Uterus (tissue), 4 donors: Measurements from ENCODE around the gene CA6. TPM values are rescaled to one million over a fixed set of nuclear protein-coding genes. Genes with fewer than 3 reads are reported as not detected.
"Not testable (repeated sequence)": the region's sequence is repeated elsewhere in the genome, so short reads cannot be mapped to it uniquely, and the experiment has no call there.

Experiments
- DNase-seq, 2 donors: peaks; one replicate each; pipeline ENCODE4 v3.0.0-alpha.2; 2019 to 2020
- H3K27ac ChIP-seq, 2 donors: fragments of 200-600 bp; sonication (generic); 1 replicate in 1 of 2; 2 replicates in 1 of 2; pipeline ENCODE4 v1.5.1; 2016 to 2018
- H3K27me3 ChIP-seq, 2 donors: fragments of 200-600 bp; sonication (generic); one replicate each; pipeline ENCODE4 v1.5.1; 2018 to 2019; ENCODE audit warnings: control low read depth in 1 of 2
- H3K36me3 ChIP-seq, 2 donors: fragments of 200-600 bp; sonication (generic); one replicate each; pipeline ENCODE4 v1.5.1; 2019; ENCODE audit warnings: control low read depth in 1 of 2
- H3K4me1 ChIP-seq, 2 donors: fragments of 200-600 bp; sonication (generic); one replicate each; pipeline ENCODE4 v1.5.1; 2018 to 2019; ENCODE audit warnings: control low read depth in 1 of 2
- H3K4me3 ChIP-seq, 2 donors: fragments of 200-600 bp; sonication (generic); 1 replicate in 1 of 2; 2 replicates in 1 of 2; pipeline ENCODE4 v1.5.1; 2018 to 2019; ENCODE audit warnings: mild to moderate bottlenecking in 1 of 2
- H3K9me3 ChIP-seq, 2 donors: fragments of 200-600 bp; sonication (generic); one replicate each; pipeline ENCODE4 v1.5.1; 2019; ENCODE audit warnings: control low read depth in 1 of 2
- POLR2A ChIP-seq, 2 donors: fragments of 450-650 bp; IDR thresholded peaks; one replicate each; pipeline ENCODE4 v1.6.1; 2016; ENCODE audit warnings: antibody characterized with exemption in 2 of 2, mild to moderate bottlenecking in 1 of 2, moderate library complexity in 1 of 2
- intact Hi-C: fragments of 100-400 bp; cut with DNase I; formaldehyde crosslinking; loops from one replicate; pipeline ENCODE4 v1.15.1; 2023; ENCODE audit warnings: low total_unique reads
- total RNA-seq, 4 donors: library from RNA; depleted of rRNA in 3 of 4; stranded (reverse); fragments of >200 nt in 3 of 4; gene quantifications; one replicate each; pipeline versions ENCODE4 v1.1.0 to v1.2.4, GENCODE V29; 2014 to 2023
- TF ChIP-seq, protein P1 (sequence below), 4 experiments: fragments of 200-600 bp in 2 of 4; fragments of 450-650 bp in 2 of 4; sonication (generic) in 2 of 4; IDR thresholded peaks; one replicate each; pipeline ENCODE4 v1.5.1; 2016 to 2019; ENCODE audit warnings: antibody characterized with exemption in 4 of 4, mild to moderate bottlenecking in 2 of 4, moderate library complexity in 1 of 4
- donor health status: DM: yes; HTN: yes; CAD: no.

Gene CA6
- total RNA-seq, 4 donors from 2014 or later = not detected

DNA sequence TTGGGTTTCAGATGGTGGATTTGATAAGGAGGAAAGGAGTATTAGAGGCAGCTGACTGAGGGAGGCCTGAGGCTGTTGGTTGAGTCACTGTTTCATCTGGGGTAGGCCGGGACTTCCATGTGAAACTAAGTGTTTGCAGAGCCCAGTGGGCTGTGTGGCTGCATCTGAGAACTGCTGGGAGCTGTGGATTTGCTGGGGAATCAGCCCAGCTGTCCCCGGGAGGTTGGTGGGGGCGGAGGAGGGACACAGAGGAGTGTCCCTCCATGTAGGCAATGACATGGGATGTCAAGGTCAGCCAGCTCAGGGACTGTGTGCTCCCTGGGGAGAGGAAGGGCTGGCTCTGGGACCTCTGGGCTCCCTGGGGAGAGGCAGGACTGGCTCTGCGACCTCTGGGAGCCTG lies 44.2 kb downstream of the CA6 start:
- intact Hi-C loops = no loop called here
- no peak overlapping the region for H3K27ac ChIP-seq
- H3K9me3 ChIP-seq = no peaks in the 10 kb centered on the region
- no peaks in the 10 kb centered on the region for H3K4me1 ChIP-seq
- H3K36me3 ChIP-seq = no peaks in the 10 kb centered on the region
- no peak for DNase-seq
- H3K4me3 ChIP-seq = no peak overlapping the region
- TF ChIP-seq, protein P1, sequence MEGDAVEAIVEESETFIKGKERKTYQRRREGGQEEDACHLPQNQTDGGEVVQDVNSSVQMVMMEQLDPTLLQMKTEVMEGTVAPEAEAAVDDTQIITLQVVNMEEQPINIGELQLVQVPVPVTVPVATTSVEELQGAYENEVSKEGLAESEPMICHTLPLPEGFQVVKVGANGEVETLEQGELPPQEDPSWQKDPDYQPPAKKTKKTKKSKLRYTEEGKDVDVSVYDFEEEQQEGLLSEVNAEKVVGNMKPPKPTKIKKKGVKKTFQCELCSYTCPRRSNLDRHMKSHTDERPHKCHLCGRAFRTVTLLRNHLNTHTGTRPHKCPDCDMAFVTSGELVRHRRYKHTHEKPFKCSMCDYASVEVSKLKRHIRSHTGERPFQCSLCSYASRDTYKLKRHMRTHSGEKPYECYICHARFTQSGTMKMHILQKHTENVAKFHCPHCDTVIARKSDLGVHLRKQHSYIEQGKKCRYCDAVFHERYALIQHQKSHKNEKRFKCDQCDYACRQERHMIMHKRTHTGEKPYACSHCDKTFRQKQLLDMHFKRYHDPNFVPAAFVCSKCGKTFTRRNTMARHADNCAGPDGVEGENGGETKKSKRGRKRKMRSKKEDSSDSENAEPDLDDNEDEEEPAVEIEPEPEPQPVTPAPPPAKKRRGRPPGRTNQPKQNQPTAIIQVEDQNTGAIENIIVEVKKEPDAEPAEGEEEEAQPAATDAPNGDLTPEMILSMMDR (IDR thresholded peaks at IDR 0.05) = no peak
- TF ChIP-seq POLR2A (IDR thresholded peaks at IDR 0.05) = no peak
- no peaks in the 10 kb centered on the region for H3K27me3 ChIP-seq

DNA sequence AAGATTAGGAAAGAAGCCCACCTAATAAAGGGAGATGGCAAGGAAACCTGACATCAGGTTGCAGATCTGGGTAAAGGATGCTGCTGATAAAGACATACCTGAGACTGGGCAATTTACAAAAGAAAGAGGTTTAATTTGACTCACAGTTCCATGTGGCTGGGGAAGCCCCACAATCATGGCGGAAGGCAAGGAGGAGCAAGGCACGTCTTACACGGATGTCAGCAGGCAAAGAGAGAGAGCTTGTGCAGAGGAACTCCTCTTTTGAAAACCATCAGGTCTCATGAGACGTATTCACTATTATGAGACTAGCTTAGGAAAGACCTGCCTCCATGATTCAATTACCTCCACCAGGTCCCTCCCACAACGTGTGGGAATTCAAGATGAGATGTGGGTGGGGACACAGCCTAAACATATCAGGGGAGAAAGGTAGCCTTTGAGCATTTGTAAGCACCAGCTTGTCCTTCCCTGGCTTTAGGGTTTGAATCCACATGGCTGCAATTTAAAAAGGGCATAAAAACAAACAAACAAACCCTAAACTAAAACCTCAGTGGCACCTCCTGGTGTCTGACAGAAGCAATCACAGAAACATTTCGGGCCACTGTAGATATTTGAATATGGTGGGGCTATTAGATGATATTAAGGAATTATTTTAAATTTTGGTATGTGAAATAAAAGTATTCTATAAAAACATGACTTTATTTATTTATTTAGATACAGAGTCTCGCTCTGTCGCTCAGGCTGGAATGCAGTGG lies 47.4 kb downstream of the CA6 start:
- H3K4me3 ChIP-seq = no peak overlapping the region
- H3K4me1 ChIP-seq = no peaks in the 10 kb centered on the region
- no peak for TF ChIP-seq POLR2A (IDR thresholded peaks at IDR 0.05)
- TF ChIP-seq, protein P1 (IDR thresholded peaks at IDR 0.05) = no peak
- H3K9me3 ChIP-seq = no peaks in the 10 kb centered on the region
- no peaks in the 10 kb centered on the region for H3K27me3 ChIP-seq
- intact Hi-C loops = no loop called here
- H3K36me3 ChIP-seq = no peaks in the 10 kb centered on the region
- H3K27ac ChIP-seq = no peak overlapping the region
- DNase-seq = no peak

DNA sequence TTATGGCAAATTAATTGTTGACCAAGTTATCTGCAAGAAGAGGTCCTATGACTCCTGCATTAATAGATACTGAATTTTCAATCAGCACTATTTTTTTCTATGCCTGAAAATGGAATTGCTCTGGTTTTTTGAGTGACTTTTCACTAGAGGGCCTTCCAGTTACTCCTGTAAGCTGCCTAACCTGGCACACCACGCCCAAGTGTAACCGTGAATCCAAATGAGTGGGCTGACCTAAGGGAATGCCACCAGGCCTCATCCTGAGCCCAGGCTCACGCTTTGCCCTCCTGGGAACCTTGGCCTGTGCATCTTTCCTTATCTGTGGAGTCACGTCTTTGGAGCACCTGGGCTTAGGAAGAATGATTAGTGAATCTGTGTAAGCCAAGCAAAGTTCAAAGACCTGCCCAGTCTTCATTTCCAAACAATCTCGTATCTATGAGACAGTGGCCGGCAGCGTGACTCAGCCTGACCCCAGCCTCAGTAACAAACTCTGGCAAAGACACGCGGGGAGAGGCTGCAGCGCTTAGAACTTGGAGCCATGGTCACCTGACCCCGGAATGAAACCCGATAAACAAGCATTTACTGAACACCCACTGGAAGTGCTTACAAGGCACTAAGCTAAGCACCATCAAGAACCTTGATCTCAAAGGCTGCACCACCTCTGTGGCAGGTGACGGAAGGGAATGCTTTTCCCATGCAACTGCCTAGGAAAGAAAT lies 48.5 kb downstream of the CA6 start:
- H3K27me3 ChIP-seq, DNase-seq, H3K4me1 ChIP-seq, intact Hi-C loops, H3K9me3 ChIP-seq, H3K4me3 ChIP-seq, H3K36me3 ChIP-seq, H3K27ac ChIP-seq: not testable (repeated sequence)

- not testable (repeated sequence) for H3K27me3 ChIP-seq, H3K4me1 ChIP-seq
Observed at GRCh38 chr1:9001534-9002214, 56.0 kb downstream of the CA6 start.

DNA sequence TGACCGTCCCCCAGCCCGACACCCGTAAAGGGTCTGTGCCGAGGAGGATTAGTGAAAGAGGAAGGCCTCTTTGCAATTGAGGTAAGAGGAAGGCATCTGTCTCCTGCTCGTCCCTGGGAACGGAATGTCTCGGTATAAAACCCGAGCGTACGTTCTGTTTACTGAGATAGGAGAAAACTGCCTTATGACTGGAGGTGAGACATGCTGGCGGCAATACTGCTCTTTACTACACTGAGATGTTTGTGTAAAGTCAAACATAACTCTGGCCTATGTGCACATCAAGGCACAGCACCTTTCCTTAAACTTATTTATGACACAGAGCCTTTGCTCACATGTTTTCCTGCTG lies 56.5 kb downstream of the CA6 start:
- H3K4me1 ChIP-seq, H3K36me3 ChIP-seq, DNase-seq, H3K4me3 ChIP-seq, intact Hi-C loops, H3K27me3 ChIP-seq, H3K27ac ChIP-seq, H3K9me3 ChIP-seq: not testable (repeated sequence)

More at GRCh38 chr1:9001534-9002214, 56.0 kb downstream of the CA6 start:
- H3K9me3 ChIP-seq, DNase-seq, H3K4me3 ChIP-seq, H3K36me3 ChIP-seq, H3K27ac ChIP-seq, intact Hi-C loops: not testable (repeated sequence)

GRCh38 chr1:9004031-9004699 lies 58.5 kb downstream of the CA6 start:
- no peaks in the 10 kb centered on the region for H3K36me3 ChIP-seq
- DNase-seq = no peak
- TF ChIP-seq, protein P1 (IDR thresholded peaks at IDR 0.05) = no peak
- TF ChIP-seq POLR2A (IDR thresholded peaks at IDR 0.05) = no peak
- H3K27ac ChIP-seq = no peak overlapping the region
- intact Hi-C loops = no loop called here
- H3K4me1 ChIP-seq = no peaks in the 10 kb centered on the region
- no peak overlapping the region for H3K4me3 ChIP-seq
- H3K9me3 ChIP-seq = no peaks in the 10 kb centered on the region
- no peaks in the 10 kb centered on the region for H3K27me3 ChIP-seq
